Amygdala (tissue), 56 donors: ENCODE data around the gene DDX3X.
"Not testable (repeated sequence)": the region's sequence is repeated elsewhere in the genome, so short reads cannot be mapped to it uniquely, and the experiment has no call there.

Experiments used
- DNase-seq, 56 donors: peaks; one replicate each; lab custom pipeline; 2025; lab: John Stamatoyannopoulos, UW

DDX3X gene

DNA sequence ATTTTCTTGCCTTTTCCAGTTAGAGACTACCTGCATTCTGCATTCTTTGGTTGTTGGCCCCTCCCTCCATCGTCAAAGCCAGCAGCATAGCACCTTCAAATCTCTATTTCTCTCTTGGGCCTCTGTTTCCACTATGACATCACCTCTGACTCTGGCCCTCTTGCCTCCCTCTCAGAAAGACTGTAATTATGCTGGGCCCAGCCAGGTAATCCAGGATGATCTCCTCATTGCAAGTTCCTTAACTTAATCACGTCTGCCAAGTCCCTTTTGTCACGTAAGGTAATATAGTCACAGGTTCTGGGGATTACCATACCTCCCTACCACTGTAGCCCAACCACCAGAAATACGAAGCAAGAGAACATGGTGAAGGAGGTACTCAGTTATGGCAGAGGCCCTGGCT lies 73.9 kb downstream of the DDX3X start:
- no peak for DNase-seq

DNA sequence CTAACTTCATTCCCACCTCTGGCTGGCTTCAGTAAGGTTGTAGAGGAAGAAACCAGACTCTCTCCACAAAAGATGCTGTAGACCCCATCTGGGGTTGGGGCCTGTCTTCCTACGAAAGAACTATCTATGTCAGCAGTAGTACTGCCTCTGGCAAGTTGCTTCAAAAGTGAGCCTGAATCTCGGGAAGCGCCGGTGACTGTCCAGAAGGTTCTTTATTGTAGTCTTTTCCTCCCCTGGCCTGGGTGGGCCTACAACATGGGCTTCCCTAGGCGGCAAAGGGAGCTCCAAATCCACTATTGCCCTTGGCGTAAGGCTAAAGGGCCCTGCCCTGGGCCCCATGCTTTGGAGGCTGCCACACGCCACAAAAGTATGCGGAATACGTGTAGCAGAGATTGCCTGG lies 74.6 kb downstream of the DDX3X start:
- DNase-seq, result no peak

DNA sequence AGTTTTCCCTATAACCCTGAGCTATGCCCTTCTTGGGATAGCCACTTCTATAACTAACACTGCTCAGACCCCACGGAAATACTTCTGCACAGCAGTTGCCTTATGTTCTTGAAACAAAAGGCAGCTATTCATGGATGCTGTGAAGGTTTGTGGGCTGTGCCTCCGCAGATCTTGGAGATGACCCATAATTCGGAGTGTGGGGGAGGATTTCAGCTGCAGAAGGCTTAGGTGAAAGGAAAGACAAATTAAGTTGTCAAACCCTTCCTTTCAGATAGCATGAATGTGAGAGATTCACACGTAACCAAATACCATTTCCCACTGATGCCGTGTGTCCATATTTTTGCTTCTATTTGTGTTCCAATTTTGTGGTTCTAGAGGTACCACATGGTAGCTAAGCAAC lies 75.0 kb downstream of the DDX3X start:
- peak in 6 of 56 donors; percentile 0 to 7 (median 0) for DNase-seq

DNA sequence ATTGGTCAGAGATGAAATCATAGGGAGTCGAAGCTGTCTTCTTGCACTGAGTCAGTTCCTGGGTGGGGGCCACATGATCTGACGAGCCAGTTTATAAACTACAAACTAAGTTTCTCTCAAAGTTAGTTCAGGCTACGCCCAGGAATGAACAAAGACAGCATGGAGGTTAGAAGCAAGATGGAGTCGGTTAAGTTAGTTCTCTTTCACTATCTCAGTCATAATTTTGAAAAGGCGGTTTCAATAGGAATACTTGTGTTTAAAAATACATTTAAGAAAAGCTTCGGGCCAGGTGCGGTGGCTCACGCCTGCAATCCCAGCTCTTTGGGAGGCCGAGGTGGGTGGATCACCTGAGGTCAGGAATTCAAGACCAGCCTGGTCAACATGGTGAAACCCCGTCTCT lies 77.3 kb downstream of the DDX3X start:
- DNase-seq, result not testable (repeated sequence)

DNA sequence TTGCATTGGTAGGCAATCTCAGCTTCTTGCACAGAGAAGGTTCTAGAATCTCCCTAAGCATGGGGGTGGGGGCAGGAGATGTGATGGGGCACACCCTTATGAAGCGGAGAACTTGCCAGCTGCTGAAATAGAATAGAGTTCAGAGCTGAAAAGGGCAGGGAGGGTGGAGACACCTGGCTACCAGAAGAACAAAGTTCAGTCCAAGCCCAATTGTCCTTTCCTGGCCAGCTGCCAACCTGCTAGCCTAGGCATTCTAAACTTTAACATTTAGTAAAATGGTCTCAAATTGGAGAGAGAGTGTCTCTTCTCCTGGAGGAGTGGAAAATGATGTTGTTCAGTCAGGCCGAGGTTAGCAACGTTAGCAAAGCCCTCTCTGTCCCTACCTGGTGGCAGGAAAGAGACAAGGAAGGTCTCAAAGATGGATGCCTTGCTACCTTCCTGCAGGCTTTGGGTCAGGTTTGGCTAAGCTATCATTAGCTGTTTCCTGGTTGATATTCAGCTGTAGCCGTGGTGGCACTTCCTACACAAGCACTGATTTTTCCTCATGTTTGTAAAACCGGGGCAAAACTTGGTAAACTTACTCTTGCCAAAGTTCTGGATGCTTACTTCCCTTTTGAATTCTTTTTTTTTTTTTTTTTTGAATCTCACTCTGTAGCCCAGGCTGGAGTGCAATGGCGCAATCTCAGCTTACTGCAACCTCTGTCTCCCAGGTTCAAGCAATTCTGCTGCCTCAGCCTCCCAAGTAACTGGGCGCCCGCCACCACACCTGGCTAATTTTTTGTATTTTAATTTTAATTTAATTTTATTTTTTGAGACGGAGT lies 78.5 kb downstream of the DDX3X start:
- peak in 1 of 56 donors; percentile 26 for DNase-seq
